ENCODE results near the gene ZBTB4. TPM values are rescaled to one million over a fixed set of nuclear protein-coding genes. Genes with fewer than 3 reads are reported as not detected.

Gene ZBTB4
- total and polyA plus RNA-seq, 9 of the 15 experiments (the other 6 are each of a cell fraction or from before 2014, with no cell fraction given) = 0.92 to 6.9 (median 3.3) TPM

- TF ChIP-seq ZBTB2 (IDR thresholded peaks at IDR 0.05) = no peak
- no peak for TF ChIP-seq ZBTB11 (CRISPR knock-in tag; IDR thresholded peaks at IDR 0.05)
- TF ChIP-seq ZNF395 (CRISPR knock-in tag; IDR thresholded peaks at IDR 0.05) = 0 out of 2 replicates have a peak, but pooled peaks have one; percentile 43
- TF ChIP-seq NRF1 (conservative IDR thresholded peaks at IDR 0.05 in 1 of 2, IDR thresholded peaks at IDR 0.05 in 1 of 2) = peak; percentile 39 to 54; a peak in 3 of 4 replicates
- TF ChIP-seq POLR2A (conservative IDR thresholded peaks at IDR 0.05) = peak; percentile 51; the same call in 1 of the 2 replicates
- no peak for TF ChIP-seq ZNF707 (CRISPR knock-in tag; conservative IDR thresholded peaks at IDR 0.05)
- no peak for TF ChIP-seq ZNF512 (tag; IDR thresholded peaks at IDR 0.05)
- TF ChIP-seq KLF10 (CRISPR knock-in tag; IDR thresholded peaks at IDR 0.05) = no peak
- no peak for TF ChIP-seq ATF7 (IDR thresholded peaks at IDR 0.05)
- 0 out of 2 replicates have a peak, but pooled peaks have one; percentile 58 for TF ChIP-seq ATF6 (CRISPR knock-in tag; IDR thresholded peaks at IDR 0.05)
- 0 out of 2 replicates have a peak, but pooled peaks have one; percentile 28 for TF ChIP-seq SMAD4 (CRISPR knock-in tag; conservative IDR thresholded peaks at IDR 0.05)
- no peak for TF ChIP-seq C11orf30 (IDR thresholded peaks at IDR 0.05; ENCODE audit: low read depth)
- TF ChIP-seq CREB3 (tag; conservative IDR thresholded peaks at IDR 0.05; ENCODE audit: low read depth) = no peak
These were observed 43.5 kb downstream of the ZBTB4 start (continued) for GRCh38 chr17:7435676-7436555.
